Fibroblast of the aortic adventitia (primary cell): ENCODE data around the gene JAZF1. TPM values are rescaled to one million over a fixed set of nuclear protein-coding genes. Genes with fewer than 3 reads are reported as not detected.

ENCODE experiments used
- DNase-seq: peaks from one replicate; pipeline ENCODE4 v3.0.0-alpha.2; 2010; ENCODE audit warnings: low read depth
- H3K4me3 ChIP-seq: 2 replicates; pipeline ENCODE4 v1.5.1; 2011; ENCODE audit warnings: low read depth, mild to moderate bottlenecking, control low read depth, low read length, moderate library complexity
- total RNA-seq: library from RNA; depleted of rRNA; stranded (reverse); fragments of >200 nt; gene quantifications from 2 replicates; pipeline ENCODE4 v1.2.3, GENCODE V29; 2012; ENCODE audit warnings: low replicate concordance
- TF ChIP-seq, protein P1 (sequence below): IDR thresholded peaks from 2 replicates; pipeline ENCODE4 v1.5.1; 2011; ENCODE audit warnings: mild to moderate bottlenecking, low read length, control low read depth, inconsistent platforms; ENCODE audit not compliant: insufficient read depth

The JAZF1 gene
- total RNA-seq, 1 donor, result 8.3 TPM

GRCh38 chr7:27955596-27955995 is 225.0 kb downstream of the JAZF1 start:
- TF ChIP-seq, protein P1, sequence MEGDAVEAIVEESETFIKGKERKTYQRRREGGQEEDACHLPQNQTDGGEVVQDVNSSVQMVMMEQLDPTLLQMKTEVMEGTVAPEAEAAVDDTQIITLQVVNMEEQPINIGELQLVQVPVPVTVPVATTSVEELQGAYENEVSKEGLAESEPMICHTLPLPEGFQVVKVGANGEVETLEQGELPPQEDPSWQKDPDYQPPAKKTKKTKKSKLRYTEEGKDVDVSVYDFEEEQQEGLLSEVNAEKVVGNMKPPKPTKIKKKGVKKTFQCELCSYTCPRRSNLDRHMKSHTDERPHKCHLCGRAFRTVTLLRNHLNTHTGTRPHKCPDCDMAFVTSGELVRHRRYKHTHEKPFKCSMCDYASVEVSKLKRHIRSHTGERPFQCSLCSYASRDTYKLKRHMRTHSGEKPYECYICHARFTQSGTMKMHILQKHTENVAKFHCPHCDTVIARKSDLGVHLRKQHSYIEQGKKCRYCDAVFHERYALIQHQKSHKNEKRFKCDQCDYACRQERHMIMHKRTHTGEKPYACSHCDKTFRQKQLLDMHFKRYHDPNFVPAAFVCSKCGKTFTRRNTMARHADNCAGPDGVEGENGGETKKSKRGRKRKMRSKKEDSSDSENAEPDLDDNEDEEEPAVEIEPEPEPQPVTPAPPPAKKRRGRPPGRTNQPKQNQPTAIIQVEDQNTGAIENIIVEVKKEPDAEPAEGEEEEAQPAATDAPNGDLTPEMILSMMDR, result no peak
- no peak overlapping the region for H3K4me3 ChIP-seq
- DNase-seq, result no peak

GRCh38 chr7:27955011-27955410 is 225.6 kb downstream of the JAZF1 start:
- no peak overlapping the region for H3K4me3 ChIP-seq
- TF ChIP-seq, protein P1, result no peak
- DNase-seq, result no peak

DNA sequence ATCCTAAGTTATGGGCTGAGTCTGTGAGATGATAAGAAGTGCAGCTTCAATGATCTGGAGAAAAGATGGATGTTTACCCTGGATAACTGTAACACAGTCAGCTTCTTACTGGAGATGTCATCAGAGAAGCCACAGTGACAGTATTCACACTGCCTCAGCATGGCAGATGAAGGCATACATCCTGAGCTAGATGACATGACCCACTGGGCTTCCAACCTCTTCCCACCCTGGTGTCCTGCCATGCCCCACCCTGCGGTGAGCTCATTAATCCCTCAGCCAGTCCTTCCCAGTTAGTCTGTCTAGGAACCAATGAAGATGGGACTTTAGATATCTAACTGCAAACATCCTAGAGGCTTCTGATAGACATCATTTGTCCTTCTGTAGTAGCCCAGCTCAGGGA is 226.8 kb downstream of the JAZF1 start:
- no peak overlapping the region for H3K4me3 ChIP-seq
- DNase-seq, result no peak
- TF ChIP-seq, protein P1, result no peak

- H3K4me3 ChIP-seq, result no peak overlapping the region
- no peak for DNase-seq
- TF ChIP-seq, protein P1, result no peak
Observed at GRCh38 chr7:27953361-27953760, 227.2 kb downstream of the JAZF1 start.

GRCh38 chr7:27952456-27953285 is 227.9 kb downstream of the JAZF1 start:
- TF ChIP-seq, protein P1, result no peak
- peak; percentile 80 for DNase-seq
- no peak overlapping the region for H3K4me3 ChIP-seq

DNA sequence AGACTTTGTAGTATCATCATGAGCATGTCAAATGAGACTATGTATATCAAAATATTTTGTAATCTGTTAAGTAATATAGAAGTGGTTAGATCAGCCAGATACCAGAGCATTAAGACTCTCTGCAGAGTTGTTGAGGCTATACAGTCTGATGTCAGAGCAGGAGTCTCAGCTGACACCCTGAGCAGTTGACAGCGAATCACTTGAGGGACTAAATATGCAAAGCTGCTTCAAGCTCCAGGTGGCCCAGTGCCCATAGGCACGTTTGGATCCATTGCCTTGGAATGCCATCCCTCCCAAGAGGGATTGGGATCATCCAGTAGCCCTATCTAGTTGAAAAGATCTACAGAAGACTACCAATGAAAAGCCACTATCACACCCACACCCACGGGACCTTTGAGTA is 230.5 kb downstream of the JAZF1 start:
- TF ChIP-seq, protein P1, result no peak
- H3K4me3 ChIP-seq, result no peak overlapping the region
- DNase-seq, result no peak

DNA sequence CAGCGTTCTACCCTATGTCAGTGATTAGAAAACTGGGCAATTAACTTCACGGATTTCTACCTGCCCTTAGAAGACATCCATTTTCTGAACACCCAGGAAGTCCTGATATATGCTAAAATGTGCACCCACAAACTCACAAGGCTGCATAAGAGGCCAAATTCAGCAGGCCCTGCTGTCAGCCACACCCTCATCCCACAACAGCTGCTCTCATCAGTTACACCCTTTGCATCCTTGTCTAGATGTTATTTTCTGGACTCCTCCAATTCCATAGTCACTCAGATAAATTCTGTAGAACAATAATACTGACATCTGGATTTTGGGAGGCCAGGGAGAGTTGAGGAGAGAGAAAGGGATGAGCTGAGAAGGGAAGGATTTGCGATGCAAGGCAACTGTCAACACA is 231.7 kb downstream of the JAZF1 start:
- DNase-seq, result no peak
- TF ChIP-seq, protein P1, result no peak
- no peak overlapping the region for H3K4me3 ChIP-seq
